HG03103 (cell line): ENCODE measurements around the gene CREM.
A peak's percentile ranks its signal among the peaks of the same experiment; 100 is the strongest.

Experiments
- ATAC-seq: cut with Tn5 transposase; IDR thresholded peaks from one replicate; pipeline ENCODE4 v1.9.1; 2021; ENCODE audit warnings: low read depth; ENCODE audit not compliant: unreplicated experiment

The CREM gene

DNA sequence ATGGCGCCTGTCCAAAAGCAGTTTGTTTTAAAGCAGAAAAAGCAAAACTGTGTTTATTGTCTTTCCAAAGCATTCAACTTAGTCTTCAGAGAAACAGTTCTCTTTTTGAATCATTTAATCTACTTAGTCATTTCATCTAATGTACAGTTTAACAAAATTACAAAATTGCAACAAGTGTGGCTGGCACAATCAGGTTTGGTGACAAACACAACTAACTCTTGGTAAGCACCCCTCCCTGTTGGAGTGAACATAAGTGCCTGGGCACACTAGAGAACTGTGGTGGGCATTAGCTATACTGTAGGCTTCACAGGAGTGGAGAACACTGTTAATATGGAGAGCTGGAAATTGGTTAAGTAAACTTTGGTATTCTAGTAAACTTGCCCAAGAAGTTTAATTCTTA, 6.9 kb downstream of the CREM start:
- no peak for ATAC-seq

DNA sequence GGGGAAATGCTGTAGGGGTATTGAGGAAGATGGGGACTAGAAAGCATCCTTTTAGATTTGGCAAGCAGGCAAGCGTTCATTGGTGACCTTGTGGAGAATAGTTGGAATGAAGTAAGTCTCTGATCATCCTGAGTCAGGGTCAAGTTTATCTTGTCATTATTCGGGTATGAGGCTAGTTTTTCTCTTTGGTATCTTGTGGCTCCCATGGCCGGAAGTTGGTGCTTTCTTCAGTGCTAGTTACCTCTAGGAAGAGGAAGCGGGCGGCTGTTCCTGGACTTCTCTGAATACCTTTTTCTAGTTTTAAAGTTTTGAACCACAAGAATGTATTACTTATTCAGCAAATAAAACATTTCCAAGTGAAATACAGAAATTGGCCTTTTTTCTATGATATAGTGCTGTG, 9.2 kb downstream of the CREM start:
- no peak for ATAC-seq

DNA sequence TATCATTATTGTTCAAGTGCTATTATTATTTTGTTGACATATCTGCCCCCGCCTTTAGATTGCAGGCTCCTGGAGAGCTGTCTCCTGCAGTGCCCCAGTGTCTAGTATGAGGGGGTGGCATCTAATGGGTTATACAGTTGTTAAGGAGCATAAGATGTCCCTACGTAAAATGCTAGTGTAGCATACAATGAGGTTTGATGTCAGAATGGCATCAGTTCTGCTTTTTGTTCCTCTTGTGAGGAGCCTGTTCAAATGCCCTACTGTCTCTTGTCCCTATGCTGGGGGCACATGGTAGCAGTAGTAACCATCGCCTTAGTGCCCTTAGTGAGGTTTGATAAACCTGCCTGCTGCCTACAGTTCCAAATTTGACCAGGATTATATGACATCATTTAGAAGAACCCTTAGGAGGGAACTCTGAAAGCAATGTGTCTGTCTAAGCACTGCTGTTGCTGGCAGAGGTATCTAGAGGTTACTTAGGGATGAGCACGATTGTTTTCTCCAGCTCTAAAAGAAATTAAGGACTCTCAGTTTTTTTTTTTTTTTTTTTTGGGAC, 9.7 kb downstream of the CREM start:
- ATAC-seq = peak; percentile 50

- ATAC-seq = no peak
These were observed 13.5 kb downstream of the CREM start for GRCh38 chr10:35140126-35140525.

DNA sequence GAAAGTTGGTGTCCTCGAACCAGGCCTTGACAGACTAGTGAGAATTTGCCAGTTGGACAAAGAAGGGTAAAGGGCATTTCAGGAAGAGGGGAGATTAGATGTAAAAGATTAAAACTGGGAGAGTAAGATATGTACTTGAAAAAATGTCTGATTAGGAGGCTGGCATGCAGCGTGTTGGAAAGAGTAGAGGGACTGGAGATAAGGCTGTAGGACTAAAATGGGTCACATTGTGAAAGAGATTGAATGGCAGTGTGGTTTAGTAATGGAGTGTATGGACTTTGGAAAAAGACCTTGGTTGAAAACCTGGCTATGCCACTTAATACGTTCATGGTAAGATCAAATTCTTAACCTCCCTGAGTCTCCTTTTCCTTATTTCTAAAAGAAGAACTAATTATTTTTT, 14.1 kb downstream of the CREM start:
- no peak for ATAC-seq

DNA sequence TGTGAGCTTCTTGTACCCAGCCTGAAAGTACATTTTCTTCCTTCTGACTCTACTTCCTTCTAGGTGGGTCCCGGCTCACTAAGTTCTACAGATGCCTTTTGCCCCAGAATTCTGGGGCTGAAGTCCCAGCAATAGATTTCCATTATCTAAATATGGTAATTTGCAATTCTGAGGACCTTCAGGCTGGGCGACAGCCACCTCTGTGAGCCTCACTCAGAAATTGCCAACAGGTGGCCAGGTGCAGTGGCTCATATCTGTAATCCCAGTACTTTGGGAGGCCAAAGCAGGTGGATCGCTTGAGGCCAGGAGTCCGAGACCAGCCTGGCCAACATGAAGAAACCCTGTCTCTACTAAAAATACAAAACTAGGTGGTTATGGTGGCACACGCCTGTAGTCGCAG, 23.7 kb downstream of the CREM start:
- no peak for ATAC-seq

GRCh38 chr10:35152992-35153391, 26.3 kb downstream of the CREM start:
- no peak for ATAC-seq

DNA sequence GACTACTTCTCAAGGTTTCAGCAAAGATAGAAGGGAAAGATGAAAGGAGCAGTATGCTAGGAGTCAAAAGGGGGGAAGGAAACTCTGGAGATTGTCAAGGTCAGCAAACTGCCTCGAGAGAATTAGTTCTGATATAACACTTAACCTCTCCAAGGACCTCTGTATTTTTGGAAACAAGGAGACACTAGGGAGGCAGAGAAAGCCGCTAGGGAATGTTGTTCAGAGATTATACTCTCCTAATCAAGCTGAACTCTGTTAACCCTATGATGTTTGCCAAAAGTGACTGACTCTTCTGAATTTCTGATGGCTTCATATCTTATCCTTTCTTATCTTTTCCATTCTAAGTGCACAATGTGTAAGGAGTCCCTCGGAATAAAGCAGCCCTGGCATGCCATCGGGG, 27.1 kb downstream of the CREM start:
- ATAC-seq = no peak

DNA sequence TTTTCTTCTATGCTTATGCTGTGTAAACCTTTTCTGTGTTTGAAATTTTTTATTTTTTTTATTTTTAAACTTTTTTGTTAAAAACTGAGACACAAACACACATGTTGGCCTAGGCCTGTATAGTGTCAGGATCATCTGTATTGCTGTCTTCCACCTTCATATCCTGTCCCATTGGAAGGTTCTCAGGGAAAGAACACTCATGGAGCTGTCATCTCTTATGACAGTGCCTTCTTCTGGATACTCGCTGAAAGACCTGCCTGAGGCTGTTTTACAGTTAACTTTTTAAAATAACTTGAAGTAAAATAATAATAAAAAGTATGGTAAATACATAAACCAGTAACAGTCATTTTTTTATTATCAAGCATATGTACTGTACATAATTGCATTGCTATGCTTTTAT, 34.1 kb downstream of the CREM start:
- ATAC-seq = no peak

DNA sequence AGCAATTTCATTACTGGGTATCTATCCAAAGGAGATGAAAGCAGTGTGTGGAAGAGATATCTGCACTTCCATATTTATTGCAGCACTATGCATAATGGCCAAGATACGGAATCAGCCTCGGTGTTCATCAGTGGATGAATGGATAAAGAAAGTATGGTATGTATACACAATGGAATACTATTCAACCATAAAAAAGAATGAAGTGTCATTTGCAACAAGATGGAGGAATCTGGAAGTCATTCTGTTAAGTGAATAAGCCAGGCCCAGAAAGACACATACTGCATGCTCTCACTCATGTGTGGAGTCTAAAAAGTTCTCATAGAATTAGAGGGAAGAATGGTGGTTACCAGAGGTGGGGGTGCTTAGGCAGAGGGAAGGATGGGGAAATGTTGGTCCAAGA, 35.3 kb downstream of the CREM start:
- ATAC-seq = no peak

GRCh38 chr10:35165136-35165535, 38.5 kb downstream of the CREM start:
- ATAC-seq = no peak

- no peak for ATAC-seq
These were observed 39.2 kb downstream of the CREM start for GRCh38 chr10:35165811-35166210.

DNA sequence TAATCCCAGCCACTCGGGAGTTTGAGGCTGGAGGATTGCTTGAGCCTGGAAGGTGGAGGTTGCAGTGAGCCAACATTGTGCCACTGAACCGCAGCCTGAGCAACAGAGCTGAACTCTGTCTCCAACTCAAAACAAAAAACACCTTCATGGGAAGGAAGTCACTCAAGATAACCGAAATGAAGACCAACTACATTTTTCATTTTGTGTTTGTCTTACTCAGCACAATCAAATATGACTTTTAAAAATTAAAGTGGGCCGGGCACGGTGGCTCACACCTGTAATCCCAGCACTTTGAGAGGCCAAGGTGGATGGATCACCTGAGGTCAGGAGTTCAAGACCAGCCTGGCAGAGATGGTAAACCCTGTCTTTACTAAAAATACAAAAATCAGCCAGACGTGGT, 40.0 kb downstream of the CREM start:
- ATAC-seq = no peak

DNA sequence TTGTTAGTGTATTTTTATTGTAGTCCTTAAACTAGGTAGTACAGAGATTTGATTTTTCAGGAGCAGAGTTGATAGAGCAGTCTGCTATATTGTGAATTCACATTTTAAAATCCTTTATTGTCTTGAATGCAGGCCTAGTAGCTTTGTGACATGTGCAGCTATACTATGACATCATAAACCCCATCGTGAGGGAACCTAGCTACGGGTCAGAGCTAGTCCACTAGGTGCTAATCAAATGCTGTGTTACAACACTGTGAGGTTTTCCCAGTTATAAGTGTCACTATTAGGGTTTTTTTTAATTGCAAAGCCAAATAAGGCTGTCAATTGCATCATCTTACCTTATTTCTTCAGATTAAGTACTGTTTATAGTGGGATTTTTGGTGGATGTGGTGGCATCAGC, 40.7 kb downstream of the CREM start:
- ATAC-seq = no peak

GRCh38 chr10:35172146-35172545, 45.5 kb downstream of the CREM start:
- no peak for ATAC-seq

DNA sequence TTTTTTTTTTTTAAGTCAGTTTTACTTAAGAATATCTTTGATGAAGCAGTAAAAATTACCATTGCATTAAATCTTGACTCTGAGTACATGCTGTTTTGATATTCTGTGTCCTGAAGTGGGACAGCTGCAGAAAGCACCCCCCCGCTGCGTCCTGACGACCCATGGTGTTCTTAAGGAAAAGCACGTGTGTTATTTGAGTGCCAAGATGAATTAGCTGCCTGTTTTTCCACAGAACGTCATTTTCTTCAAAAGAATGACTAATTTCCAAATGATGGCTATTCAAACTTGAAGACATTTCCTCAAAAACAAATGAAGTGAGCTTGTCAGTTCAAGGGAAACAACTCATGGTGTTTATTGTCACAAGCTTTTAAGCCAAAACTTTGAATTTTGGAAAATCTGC, 45.9 kb downstream of the CREM start:
- no peak for ATAC-seq

DNA sequence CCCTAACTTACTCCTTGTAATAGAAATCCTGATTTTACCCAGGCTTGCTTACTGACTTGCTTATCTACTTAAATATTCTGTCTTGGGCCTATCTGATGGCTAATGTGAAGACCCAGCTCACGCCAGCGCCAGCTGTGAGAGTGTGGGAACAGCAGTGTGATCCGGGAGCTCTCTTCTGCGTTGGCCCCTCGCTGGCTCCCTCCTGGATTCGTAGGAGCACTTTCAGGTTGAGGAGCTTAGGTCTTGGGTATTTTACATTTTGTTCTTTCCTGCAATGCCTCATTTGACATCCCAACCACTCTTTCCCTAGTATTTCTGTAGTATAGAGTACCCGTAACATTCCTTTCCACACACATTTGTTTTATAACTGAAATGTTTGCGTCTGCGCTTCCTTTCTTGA, 51.7 kb downstream of the CREM start:
- ATAC-seq = no peak

DNA sequence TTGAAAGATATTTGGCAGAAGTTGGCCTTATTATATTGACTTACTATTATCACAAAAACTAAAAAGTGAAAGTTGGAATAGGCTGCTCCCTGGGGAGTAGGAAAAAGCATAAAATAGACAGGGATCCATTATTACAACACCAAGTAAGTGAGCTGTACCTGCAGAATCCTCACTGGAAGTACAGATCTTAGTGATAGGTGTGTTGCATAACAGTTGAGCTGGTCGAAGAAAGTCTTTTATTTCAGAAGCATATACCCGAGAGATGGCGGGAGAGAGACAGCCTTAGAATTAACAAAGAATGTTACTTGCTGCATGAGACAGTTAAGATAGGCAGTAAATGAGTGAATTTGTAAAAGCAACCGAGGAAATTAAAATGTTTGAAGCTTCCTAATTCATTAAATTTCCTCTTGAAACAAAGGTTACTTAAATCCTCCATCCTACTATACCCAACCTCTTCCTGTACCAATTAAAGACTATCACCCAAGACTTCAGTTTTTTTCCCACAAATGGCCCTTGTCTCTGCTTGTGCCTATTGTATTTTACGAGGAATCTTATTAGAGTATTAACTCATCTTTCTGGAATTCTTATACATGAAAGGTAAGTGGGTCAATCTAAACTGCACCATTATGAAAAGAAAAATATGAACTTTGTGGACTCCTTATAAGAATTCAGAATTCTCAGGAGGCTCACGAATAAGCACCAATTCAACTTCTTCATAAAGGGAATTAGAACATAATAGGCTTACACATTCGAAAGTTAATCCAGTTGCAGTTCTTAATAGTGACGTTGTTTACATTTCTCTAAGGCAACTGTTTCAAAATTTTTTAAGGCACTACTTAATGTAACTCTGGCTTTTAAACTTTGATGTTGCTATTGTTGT, 56.2 kb downstream of the CREM start:
- no peak for ATAC-seq

DNA sequence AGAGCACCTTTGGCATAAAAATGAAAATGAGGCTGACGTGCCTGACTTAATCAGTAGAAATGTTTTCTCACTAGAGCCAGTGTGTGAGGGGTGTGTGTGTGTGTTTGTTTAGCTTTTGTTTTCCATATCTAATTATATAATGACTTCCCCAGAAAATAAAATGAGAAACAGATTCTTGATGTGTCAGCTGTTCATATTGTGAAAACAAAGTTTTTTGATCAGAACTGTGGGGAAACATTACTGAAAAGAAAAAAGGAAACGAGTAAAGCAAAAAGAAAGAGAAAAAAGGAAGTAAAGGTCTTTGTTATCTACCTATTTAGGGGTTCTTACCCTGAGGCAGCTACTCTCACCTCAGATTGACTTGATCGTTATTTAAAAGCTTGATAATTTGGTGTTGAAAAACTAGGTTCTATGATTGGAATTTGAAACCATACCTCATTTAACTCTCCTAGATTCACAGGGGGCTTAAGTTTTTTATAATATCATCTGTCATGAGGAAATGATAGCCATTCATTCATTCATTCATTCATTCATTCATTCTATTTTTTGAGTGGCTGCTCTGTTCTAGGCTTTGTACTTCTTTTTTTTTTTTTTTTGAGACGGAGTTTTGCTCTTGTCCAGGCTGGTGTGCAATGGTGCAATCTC, 58.0 kb downstream of the CREM start:
- ATAC-seq = peak; percentile 68

GRCh38 chr10:35185260-35186034, 58.8 kb downstream of the CREM start:
- ATAC-seq = no peak

GRCh38 chr10:35188954-35189353, 62.3 kb downstream of the CREM start:
- no peak for ATAC-seq
